GM18502 (cell line): ENCODE results near the gene POR.
"Not testable (repeated sequence)": the region's sequence is repeated elsewhere in the genome, so short reads cannot be mapped to it uniquely, and the experiment has no call there.

Experiments used
- ATAC-seq: cut with Tn5 transposase; IDR thresholded peaks from one replicate; pipeline ENCODE4 v1.9.1; 2021; ENCODE audit warnings: mild to moderate bottlenecking; ENCODE audit not compliant: unreplicated experiment, poor library complexity

Gene POR

GRCh38 chr7:75987026-75987804, 72.3 kb downstream of the POR start:
- ATAC-seq: no peak

DNA sequence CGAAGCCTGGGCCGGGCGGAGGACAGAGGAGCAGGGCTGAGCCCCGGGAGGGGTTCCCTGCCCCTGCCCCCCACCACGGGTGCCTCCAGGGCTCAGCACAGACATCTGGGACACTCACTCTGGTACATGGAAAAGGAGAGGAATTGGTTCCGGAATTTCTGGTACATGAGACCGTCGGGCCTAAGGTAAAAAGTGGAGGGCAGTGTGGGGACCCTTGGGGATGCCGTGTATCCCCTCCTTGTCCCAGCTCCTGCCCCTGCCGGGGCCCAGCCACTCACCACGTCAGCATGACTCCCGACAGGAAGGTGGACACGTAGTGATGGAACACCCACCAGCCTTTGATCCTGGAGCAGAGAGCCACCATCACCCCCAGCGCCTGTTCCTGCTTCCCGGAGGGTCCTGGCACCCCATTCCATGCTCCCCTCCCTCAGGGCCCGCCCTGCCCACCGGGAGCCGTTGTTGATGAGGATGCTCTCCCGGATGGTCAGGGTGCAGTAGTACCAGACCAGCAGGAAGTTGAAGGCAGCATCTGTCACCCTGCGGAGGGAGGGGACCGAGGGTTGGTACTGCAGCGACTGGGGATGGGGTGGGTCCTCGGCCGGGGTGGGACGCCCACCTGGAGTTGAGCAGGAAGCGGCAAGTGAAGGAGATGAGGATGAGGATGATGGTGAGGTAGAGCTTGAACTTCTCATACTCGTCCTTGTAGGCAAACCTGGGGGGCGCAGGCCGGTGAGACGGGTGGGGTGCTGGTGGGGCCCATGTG, 73.0 kb downstream of the POR start:
- no peak for ATAC-seq

GRCh38 chr7:75988568-75989499, 73.9 kb downstream of the POR start:
- no peak for ATAC-seq

DNA sequence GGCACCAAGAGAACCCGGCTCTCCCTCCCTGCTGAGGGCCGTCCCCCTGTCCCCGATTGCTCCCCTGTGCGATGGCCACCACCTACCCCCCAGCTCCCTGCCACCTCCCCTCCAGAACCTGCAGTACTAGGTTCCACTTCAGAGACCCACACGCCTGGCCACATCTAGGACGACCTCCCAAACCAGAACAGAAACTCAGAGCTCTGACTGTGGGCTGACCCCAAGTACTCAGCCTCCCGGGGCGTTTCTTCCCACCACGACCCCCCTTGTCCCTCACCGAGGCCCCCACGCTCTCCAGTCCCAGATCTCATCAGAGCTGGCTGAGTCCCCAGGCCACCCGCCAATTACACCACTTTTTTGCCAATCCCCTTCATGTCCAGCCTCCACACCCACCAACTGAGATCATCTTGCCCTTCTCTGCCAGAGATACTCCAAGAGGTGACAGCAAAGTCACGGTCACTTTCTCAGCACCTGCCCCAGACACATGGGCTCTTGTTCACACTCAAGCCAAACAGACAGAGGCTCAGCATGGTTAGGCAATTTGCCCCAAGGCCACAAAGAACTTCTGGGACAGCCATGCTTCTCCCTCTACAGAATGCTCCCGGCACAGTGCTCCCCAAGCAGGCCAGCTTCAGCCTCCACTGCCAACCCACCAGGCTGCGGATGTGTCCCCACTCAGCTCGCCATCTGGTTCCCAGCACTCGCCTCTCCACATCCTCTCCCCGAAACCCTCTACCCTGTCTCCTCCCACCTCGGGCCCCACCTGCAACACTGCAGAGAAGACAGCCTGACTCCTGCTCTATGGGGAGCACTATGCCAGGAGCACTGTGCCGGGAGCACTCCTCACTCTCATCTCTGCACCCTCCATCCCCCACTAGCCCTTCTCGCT, 74.8 kb downstream of the POR start:
- no peak for ATAC-seq

- no peak for ATAC-seq
These were observed 76.7 kb downstream of the POR start for GRCh38 chr7:75991531-75992082.

DNA sequence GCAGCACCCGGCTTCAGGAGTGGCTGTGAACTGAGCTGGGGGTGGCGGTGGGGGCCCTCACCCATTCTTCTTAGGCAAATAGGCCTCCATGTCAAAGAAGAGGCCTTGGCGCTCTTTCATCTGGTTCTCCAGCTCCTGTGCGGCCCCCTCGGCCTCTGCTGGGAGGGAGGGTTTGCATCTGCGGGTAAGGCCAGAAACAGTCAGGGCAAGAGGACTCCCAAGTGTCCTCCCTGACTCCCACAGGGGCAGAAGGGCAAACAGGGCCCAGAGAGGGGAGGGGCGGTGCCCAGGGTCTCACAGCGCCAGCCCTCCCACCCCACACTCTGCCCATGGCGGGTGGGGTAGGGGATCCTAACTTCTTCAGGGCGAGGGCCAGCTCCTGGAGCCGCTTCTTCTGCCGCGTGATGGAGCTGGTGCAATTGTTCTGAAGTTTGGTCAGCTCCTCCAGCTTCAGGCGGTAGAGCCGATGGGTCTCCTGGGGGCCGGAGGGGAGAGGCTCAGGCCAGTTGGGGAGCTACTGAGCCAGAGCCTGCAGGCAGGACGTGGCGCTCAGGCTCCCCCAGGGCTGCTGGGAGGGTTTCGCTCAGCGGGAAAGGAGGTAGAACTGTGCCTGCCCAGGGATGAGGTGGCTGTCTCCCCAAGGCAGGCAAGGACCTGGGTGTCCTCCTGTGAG, 77.3 kb downstream of the POR start:
- no peak for ATAC-seq

DNA sequence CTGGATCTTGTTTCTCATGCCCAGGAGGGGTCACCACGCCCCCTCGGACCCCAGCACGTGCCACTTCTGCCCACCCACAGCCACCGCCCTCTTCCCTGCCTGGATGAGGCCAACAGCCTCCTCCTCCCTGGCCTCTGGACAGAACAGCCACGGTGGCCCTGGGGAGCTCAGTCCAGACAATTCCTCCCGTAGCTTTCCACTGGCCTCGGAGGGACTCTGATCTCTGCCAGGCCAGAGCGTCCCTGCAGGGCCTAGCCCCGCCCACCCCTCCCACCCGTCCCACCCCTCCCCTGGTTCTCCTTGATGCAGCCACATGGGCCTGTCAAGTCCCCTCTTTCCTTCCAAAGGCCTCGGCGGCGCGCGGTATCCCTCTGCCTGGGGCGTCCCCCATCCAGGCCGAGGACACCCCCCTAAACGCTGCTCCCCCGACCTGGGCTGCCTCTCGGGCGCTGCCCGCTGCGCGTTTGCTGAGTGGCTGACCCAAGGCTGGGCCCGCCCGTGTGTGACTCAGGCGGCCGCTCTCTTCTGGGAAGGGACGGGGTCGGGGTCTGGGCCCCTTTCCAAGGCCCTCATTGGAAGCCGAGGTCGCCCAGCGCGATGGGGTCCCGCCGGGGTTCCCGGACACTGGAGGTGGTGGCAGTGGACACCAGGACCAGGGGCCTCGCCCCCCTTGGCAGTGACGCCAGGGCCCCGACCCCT, 78.9 kb downstream of the POR start:
- ATAC-seq: peak; percentile 3

- ATAC-seq: peak; percentile 92
These were observed 79.6 kb downstream of the POR start, which contains the start of gene TMEM120A for GRCh38 chr7:75994388-75995051. TSS of gene TMEM120A (minus strand) at chr7:75994595. CDS start at chr7:75994570, 25 bp downstream.

DNA sequence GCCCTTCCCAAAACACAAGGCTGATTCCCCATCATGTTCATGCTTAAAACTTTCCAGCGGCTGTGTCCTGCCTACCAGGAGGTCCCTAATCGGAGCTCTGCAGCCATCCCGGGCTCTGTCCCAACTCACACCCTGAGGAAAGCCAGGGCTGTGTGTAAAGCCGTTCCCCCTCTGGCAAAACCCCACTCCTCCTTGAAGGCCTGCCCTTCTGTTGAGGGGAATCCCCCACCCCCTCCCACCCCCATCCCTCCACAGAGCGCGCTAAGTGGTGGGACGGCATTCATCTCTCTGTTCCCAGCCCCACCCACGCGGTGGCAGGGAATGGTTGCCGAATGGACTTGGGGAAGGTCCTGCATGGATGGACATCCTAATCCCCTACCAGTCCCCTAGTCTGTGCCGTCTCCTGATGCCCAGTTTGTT, 80.1 kb downstream of the POR start:
- no peak for ATAC-seq

GRCh38 chr7:75995996-75996395, 81.0 kb downstream of the POR start:
- no peak for ATAC-seq

GRCh38 chr7:75996476-75996875, 81.5 kb downstream of the POR start:
- no peak for ATAC-seq

DNA sequence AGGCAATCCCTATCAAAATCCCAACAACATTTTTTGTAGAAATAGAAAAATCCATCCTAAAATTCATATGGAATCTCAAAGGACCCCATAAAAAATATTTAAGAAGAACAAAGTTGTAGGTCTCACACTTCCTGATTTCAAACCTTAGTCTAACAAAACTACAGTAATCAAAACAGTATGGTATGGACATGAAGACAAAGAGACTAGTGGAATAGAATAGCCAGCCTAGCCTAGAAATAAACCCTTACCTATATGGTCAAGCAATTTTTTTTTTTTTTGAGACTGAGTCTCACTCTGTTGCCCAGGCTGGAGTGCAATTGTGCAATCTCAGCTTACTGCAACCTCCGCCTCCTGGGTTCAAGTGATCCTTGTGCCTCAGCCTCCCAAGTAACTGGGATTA, 83.1 kb downstream of the POR start:
- no peak for ATAC-seq

GRCh38 chr7:76000566-76000965, 85.6 kb downstream of the POR start:
- no peak for ATAC-seq

DNA sequence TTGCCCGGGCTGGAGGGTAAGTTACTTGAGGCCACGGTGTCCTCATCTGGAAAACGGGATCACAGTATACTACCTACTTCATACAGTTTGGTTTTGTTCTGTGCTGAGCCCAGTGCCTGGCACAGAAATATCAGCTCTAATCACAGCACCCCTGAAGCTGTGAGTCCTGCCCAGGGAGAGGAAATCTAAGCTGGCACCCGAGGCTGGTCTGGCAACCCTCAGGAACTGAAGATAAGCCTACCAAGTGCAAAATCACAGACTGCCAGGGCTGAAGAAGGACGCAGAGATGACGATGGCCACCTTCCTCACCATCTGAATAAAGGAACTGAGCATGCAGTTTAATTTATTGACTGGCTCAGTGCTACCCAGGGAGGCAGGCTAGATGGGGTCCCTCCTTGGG, 87.2 kb downstream of the POR start:
- ATAC-seq: no peak

GRCh38 chr7:76002822-76003221, 87.9 kb downstream of the POR start:
- ATAC-seq: no peak

- ATAC-seq: no peak
These were observed 88.4 kb downstream of the POR start for GRCh38 chr7:76003351-76003750.

DNA sequence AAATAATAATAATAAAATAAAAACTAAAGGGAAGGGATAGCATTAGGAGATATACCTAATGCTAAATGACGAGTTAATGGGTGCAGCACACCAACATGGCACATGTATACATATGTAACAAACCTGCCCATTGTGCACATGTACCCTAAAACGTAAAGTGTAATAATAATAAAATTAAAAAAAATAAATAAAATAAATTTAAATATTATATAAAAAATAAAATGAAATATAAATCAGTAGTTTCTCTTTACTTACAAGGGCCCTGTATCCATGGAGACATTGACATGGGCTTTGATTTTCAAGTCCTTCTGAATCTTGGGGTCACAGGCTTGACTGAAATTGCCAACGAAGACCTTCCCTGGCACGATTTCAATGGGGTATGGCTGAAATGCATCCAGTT, 90.0 kb downstream of the POR start:
- not testable (repeated sequence) for ATAC-seq
